ENCODE measurements around the gene ANO4.

- TF ChIP-seq ARNTL (CRISPR knock-in tag; IDR thresholded peaks at IDR 0.05; ENCODE audit: borderline replicate concordance, low read depth) (no peak), ZFP30 (CRISPR knock-in tag; IDR thresholded peaks at IDR 0.05) (no peak), PATZ1 (CRISPR knock-in tag; IDR thresholded peaks at IDR 0.05; ENCODE audit: borderline replicate concordance) (no peak), ZFP3 (CRISPR knock-in tag; IDR thresholded peaks at IDR 0.05) (no peak), POU6F1 (CRISPR knock-in tag; IDR thresholded peaks at IDR 0.05; ENCODE audit: borderline replicate concordance, low read depth) (no peak), TOX (CRISPR knock-in tag; IDR thresholded peaks at IDR 0.05; ENCODE audit: borderline replicate concordance) (no peak), CSRNP3 (CRISPR knock-in tag; IDR thresholded peaks at IDR 0.05) (no peak), CSDC2 (CRISPR knock-in tag; IDR thresholded peaks at IDR 0.05) (no peak), ZC3H10 (CRISPR knock-in tag; IDR thresholded peaks at IDR 0.05) (no peak)
Observed at GRCh38 chr12:100789975-100790374, 4.6 kb upstream of the ANO4 start.
